Keratinocyte (primary cell): Measurements from ENCODE around the gene HAO2. TPM values are rescaled to one million over a fixed set of nuclear protein-coding genes. Genes with fewer than 3 reads are reported as not detected.

Experiments
- DNase-seq: peaks from one replicate; pipeline ENCODE4 v3.0.0-alpha.2; 2011; ENCODE audit warnings: low read depth, missing footprints, low spot score
- FAIRE-seq: peaks from 2 replicates; lab custom pipeline; 2011; peaks lifted over from hg19 to GRCh38; lab: Jason Lieb, UNC
- H2AFZ ChIP-seq: 2 replicates; pipeline ENCODE4 v1.6.0; 2012; ENCODE audit warnings: low read length, control low read depth, inconsistent platforms; ENCODE audit not compliant: control insufficient read depth
- H3K27ac ChIP-seq: 2 replicates; pipeline ENCODE4 v1.5.1; 2011; ENCODE audit warnings: low read length; ENCODE audit not compliant: control insufficient read depth, insufficient read depth
- H3K27me3 ChIP-seq: 3 replicates; pipeline ENCODE4 v1.6.0; 2011; ENCODE audit warnings: low read length; ENCODE audit not compliant: control insufficient read depth, insufficient read depth; ENCODE audit errors: extremely low read depth
- H3K36me3 ChIP-seq, 2 experiments: 2 replicates in 1 of 2; 3 replicates in 1 of 2; pipeline ENCODE4 v1.5.1; 2011; ENCODE audit warnings: low read length in 2 of 2, mild to moderate bottlenecking in 1 of 2; ENCODE audit not compliant: control insufficient read depth in 2 of 2, insufficient read depth in 2 of 2; ENCODE audit errors: extremely low read depth in 1 of 2
- H3K4me1 ChIP-seq: 3 replicates; pipeline ENCODE4 v1.5.1; 2011; ENCODE audit warnings: low read length; ENCODE audit not compliant: control insufficient read depth, insufficient read depth; ENCODE audit errors: extremely low read depth
- H3K4me2 ChIP-seq: 3 replicates; pipeline ENCODE4 v1.6.0; 2011; ENCODE audit warnings: low read depth, low read length; ENCODE audit not compliant: control insufficient read depth, insufficient read depth; ENCODE audit errors: extremely low read depth
- H3K4me3 ChIP-seq, 3 experiments: fragments of 200-600 bp in 1 of 3; sonication (generic) in 1 of 3; 2 replicates in 2 of 3; 3 replicates in 1 of 3; pipeline ENCODE4 v1.5.1; 2011 to 2016; ENCODE audit warnings: low read length in 3 of 3, mild to moderate bottlenecking in 3 of 3, control low read depth in 2 of 3, inconsistent platforms in 1 of 3, low read depth in 1 of 3, mixed read lengths in 1 of 3, mixed run types in 1 of 3, moderate library complexity in 1 of 3; ENCODE audit not compliant: control insufficient read depth in 2 of 3, insufficient read depth in 2 of 3; ENCODE audit errors: extremely low read depth in 1 of 3
- H3K79me2 ChIP-seq: 2 replicates; pipeline ENCODE4 v1.6.0; 2012; ENCODE audit warnings: low read length; ENCODE audit not compliant: control insufficient read depth, insufficient read depth
- H3K9ac ChIP-seq: 3 replicates; pipeline ENCODE4 v1.6.0; 2011; ENCODE audit warnings: low read length; ENCODE audit not compliant: control insufficient read depth, insufficient read depth; ENCODE audit errors: extremely low read depth
- H3K9me1 ChIP-seq: 3 replicates; pipeline ENCODE4 v1.6.0; 2011; ENCODE audit warnings: low read length; ENCODE audit not compliant: control insufficient read depth, insufficient read depth; ENCODE audit errors: extremely low read depth
- H3K9me3 ChIP-seq: 2 replicates; pipeline ENCODE4 v1.5.1; 2012; ENCODE audit warnings: low read depth, low read length; ENCODE audit not compliant: control insufficient read depth
- H4K20me1 ChIP-seq: 3 replicates; pipeline ENCODE4 v1.6.0; 2011; ENCODE audit warnings: low read length; ENCODE audit not compliant: control insufficient read depth, insufficient read depth; ENCODE audit errors: extremely low read depth
- EZH2 ChIP-seq: IDR thresholded peaks from one replicate; pipeline ENCODE4 v1.6.1; 2012; ENCODE audit warnings: inconsistent platforms, mild to moderate bottlenecking, low read length, moderate library complexity
- dilution Hi-C: fragments of 300-500 bp; cut with MboI; formaldehyde crosslinking; loops from one replicate; pipeline ENCODE4 v1.7.0; 2020; ENCODE audit warnings: low sequenced_read_pairs; ENCODE audit not compliant: extremely low pct_ligation_motif_present
- polyA plus RNA-seq, 5 experiments: library from polyadenylated mRNA; depleted of rRNA in 3 of 5; stranded (reverse) in 3 of 5; stranded (forward) in 1 of 5; unstranded in 1 of 5; fragments of >200 nt; gene quantifications; 1 replicate in 1 of 5; 2 replicates in 3 of 5; 3 replicates in 1 of 5; pipeline versions ENCODE4 v1.2.1 to v1.2.3, GENCODE V29; 2011 to 2012; ENCODE audit warnings: missing spikeins in 2 of 5, low read depth in 1 of 5, low replicate concordance in 1 of 5
- TF ChIP-seq, protein P1 (sequence below), 3 experiments: IDR thresholded peaks in 1 of 3; conservative IDR thresholded peaks in 1 of 3; optimal IDR thresholded peaks in 1 of 3; 2 replicates in 2 of 3; 3 replicates in 1 of 3; pipeline versions ENCODE3 to v1.5.1; 2011; ENCODE audit warnings: low read length in 3 of 3, mild to moderate bottlenecking in 3 of 3, moderate library complexity in 2 of 3, control low read depth in 1 of 3, inconsistent platforms in 1 of 3; ENCODE audit not compliant: insufficient read depth in 2 of 3; ENCODE audit errors: extremely low read depth in 1 of 3

Gene HAO2
- polyA plus RNA-seq, 1 donor (not counting 4 experiments of a cell fraction or from before 2014, with no cell fraction given) = not detected

DNA sequence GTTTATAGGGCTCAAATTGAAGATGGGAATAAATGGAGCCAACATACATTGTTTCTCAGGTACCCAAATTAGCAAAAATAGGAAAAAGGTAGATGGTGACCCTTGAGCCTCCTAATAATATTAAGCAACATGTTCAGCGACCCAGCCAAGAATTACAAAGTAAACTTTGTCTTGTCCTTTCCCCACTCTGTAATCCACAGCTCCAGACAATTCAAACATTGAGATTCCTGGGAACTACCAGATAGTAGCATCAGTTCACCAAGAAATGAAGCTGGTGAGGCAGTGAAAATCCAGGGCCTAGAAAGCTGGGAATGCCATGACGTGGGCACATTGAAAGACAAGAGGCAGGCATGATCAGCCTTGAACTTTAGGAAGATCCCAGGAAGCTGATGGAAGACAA, 11.7 kb downstream of the HAO2 start:
- Histone ChIP-seq H3K36me3 (no peaks in the 10 kb centered on the region), H2AFZ (no peak overlapping the region), H4K20me1 (no peaks in the 10 kb centered on the region), H3K27me3 (no peaks in the 10 kb centered on the region), H3K79me2 (no peaks in the 10 kb centered on the region), H3K4me1 (peaks cover 2% of the 10 kb centered on the region), H3K9ac (no peak overlapping the region), H3K27ac (no peak overlapping the region), H3K4me2 (no peak overlapping the region), H3K4me3 (no peak overlapping the region), H3K9me1 (no peaks in the 10 kb centered on the region), H3K9me3 (no peaks in the 10 kb centered on the region)
- no peak for DNase-seq
- FAIRE-seq = no peak
- TF ChIP-seq, protein P1, sequence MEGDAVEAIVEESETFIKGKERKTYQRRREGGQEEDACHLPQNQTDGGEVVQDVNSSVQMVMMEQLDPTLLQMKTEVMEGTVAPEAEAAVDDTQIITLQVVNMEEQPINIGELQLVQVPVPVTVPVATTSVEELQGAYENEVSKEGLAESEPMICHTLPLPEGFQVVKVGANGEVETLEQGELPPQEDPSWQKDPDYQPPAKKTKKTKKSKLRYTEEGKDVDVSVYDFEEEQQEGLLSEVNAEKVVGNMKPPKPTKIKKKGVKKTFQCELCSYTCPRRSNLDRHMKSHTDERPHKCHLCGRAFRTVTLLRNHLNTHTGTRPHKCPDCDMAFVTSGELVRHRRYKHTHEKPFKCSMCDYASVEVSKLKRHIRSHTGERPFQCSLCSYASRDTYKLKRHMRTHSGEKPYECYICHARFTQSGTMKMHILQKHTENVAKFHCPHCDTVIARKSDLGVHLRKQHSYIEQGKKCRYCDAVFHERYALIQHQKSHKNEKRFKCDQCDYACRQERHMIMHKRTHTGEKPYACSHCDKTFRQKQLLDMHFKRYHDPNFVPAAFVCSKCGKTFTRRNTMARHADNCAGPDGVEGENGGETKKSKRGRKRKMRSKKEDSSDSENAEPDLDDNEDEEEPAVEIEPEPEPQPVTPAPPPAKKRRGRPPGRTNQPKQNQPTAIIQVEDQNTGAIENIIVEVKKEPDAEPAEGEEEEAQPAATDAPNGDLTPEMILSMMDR (optimal IDR thresholded peaks at IDR 0.05 in 1 of 3, IDR thresholded peaks at IDR 0.05 in 1 of 3, conservative IDR thresholded peaks at IDR 0.05 in 1 of 3; ENCODE audit: extremely low read depth in 1 of 3, insufficient read depth in 2 of 3, low read length in 3 of 3) = no peak
- TF ChIP-seq EZH2 = no peak
- dilution Hi-C loops = no loop called here

DNA sequence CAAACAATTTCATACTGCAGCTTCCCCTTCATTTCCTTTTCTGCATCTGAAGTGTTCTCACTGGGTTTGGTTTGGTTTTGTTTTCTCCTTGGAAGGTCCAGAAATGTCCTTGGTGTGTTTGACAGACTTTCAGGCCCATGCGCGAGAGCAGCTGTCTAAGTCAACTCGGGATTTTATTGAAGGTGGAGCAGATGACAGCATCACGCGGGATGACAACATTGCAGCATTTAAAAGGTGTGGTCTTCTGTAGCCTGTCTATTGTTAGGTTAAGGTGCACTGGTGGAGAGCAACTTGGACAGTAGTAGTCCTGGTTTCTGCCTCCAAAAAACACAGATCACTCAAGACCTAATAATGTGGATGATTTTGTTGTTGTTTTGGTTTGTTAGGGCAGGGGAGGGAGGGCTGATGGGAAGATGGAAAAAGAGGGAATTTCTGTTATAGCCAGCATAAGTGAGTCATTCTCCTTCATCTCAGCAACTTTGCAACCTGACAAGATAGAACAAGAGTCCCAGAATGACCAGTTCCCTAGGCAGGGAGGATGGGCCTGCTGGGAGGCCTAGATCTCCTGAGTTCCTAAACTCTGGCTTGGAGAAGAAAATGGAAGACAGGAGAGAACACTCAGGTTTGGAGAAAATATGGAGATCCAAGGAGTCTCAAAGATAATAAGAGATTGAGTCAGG, 12.5 kb downstream of the HAO2 start:
- no peak for FAIRE-seq
- Histone ChIP-seq H3K27ac (no peak overlapping the region), H3K27me3 (no peaks in the 10 kb centered on the region), H3K4me1 (peaks cover 2% of the 10 kb centered on the region), H3K79me2 (no peaks in the 10 kb centered on the region), H3K36me3 (no peaks in the 10 kb centered on the region), H3K9ac (no peak overlapping the region), H3K4me3 (no peak overlapping the region), H3K4me2 (no peak overlapping the region), H3K9me1 (no peaks in the 10 kb centered on the region), H2AFZ (no peak overlapping the region), H3K9me3 (no peaks in the 10 kb centered on the region), H4K20me1 (no peaks in the 10 kb centered on the region)
- DNase-seq = no peak
- TF ChIP-seq EZH2 = no peak
- TF ChIP-seq, protein P1 (optimal IDR thresholded peaks at IDR 0.05 in 1 of 3, IDR thresholded peaks at IDR 0.05 in 1 of 3, conservative IDR thresholded peaks at IDR 0.05 in 1 of 3; ENCODE audit: extremely low read depth in 1 of 3, insufficient read depth in 2 of 3, low read length in 3 of 3) = no peak
- dilution Hi-C loops = no loop called here
